Urinary bladder (tissue), 4 donors: ENCODE results near the gene C17orf58. TPM values are rescaled to one million over a fixed set of nuclear protein-coding genes. Genes with fewer than 3 reads are reported as not detected.
"Not testable (repeated sequence)": the region's sequence is repeated elsewhere in the genome, so short reads cannot be mapped to it uniquely, and the experiment has no call there.

ENCODE experiments used
- DNase-seq: peaks from one replicate; pipeline ENCODE4 v3.0.0-alpha.2; 2015; ENCODE audit errors: extremely low spot score
- H3K27ac ChIP-seq: one replicate; pipeline ENCODE4 v1.5.1; 2013; ENCODE audit warnings: low read depth, mild to moderate bottlenecking, moderate library complexity
- H3K36me3 ChIP-seq: one replicate; pipeline ENCODE4 v1.6.1; 2013; ENCODE audit warnings: mild to moderate bottlenecking, moderate library complexity; ENCODE audit not compliant: insufficient read depth
- H3K4me1 ChIP-seq: one replicate; pipeline ENCODE4 v1.6.1; 2013; ENCODE audit warnings: mild to moderate bottlenecking, moderate library complexity; ENCODE audit not compliant: insufficient read depth
- H3K4me3 ChIP-seq: one replicate; pipeline ENCODE4 v1.5.1; 2013; ENCODE audit warnings: low read depth, low read length
- WGBS: extraction: QIAGEN DNeasy Blood & Tissue Kit; methylation state at CpG from one replicate; pipeline ENCODE4 v1.1.7; 2013; 5-methylcytosine and 5-hydroxymethylcytosine counted together
- polyA plus RNA-seq: library from polyadenylated mRNA; stranded (reverse); fragments of 200-250 nt; gene quantifications from one replicate; pipeline ENCODE4 v1.2.3, GENCODE V29; 2013
- total RNA-seq: library from RNA; depleted of rRNA; stranded (reverse); fragments of >200 nt; gene quantifications from one replicate; pipeline ENCODE4 v1.2.3, GENCODE V29; 2014
- donor health status: healthy with polysubstance abuse.
- donor health status: healthy.

Gene C17orf58
- 33.4 TPM for total RNA-seq
- 9.6 TPM for polyA plus RNA-seq

DNA sequence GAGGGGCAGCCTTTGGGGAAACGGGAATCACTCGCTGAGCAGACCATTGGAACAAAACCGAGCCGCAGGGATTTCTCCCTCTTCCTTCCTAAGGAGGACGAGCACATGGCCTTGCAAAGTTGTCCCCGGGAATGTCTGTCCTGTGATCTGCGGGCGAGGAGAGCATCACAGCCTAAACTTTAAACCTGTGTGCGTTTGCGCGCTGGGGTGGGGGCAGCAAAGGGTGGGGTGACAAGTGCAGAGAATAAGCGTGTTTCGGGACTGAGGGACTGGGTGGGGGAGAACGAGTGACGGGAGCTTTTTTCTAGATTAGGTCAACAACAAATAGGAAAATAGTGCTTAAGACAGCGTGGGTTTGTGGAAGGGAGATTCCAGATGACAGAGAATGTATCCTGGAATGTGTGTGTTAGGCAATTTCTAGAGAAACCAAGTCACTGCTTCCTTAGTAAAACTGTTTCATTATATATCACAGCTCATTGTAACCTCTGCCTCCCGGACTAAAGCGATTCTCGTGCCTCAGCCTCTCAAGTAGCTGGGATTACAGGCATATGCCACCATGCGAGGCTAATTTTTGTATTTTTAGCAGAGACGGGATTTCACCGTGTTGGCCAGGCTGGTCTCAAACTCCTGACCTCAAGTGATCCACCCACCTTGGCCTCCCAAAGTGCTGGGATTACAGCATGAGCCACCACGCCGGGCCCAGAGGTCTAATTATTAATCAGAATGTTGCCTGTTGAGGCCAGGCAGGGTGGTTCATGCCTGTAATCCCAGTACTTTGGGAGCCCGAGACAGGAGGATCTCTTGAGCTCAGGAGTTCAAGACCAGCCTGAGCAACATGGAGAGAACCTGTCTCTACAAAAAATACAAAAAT is at the start of gene C17orf58:
TSS of gene C17orf58 (minus strand) at position 169 of the 871 bp plus-strand sequence. CDS start 271 bp downstream, outside the sequence.
- DNase-seq, result not testable (repeated sequence)

DNA sequence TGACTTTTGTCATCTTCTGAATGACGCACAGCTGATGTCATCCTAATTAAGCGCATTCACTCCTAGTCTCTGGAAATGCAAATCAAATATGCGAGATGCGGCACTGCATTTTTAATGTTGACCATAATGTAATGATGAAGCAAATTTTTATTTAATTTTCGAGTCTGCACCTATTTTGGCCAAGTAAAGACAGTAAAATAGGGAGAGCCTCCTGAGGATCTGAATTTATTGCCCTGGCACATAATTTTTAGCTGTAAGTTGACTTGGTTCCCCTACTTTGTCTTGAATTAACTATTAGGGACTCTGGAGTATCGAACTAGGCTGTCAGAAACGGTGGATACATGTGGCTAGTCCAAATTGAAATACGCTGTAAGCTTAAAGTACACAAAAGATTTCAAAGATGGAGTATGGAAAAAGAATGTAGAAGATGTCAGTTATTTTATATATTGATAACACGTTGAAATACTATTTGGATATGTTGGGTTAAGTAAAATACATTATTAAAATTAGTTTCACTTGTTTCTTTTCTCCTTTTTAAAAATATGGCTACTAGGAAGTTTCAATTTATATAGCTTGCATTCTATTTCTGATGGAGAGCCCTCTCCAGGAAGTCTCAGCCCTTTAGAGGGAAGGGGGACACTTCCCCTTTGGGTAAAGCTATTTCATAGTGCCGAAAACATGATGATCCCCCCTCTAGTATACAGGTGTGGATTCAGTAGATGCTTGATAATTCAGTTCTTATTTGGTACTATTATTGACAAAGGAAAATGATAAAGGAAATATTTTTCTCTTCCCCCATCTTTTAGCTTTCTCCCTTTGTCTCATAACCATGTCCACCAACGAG is 40.3 kb upstream of the C17orf58 start:
- no peak overlapping the region for H3K27ac ChIP-seq
- H3K36me3 ChIP-seq, result no peaks in the 10 kb centered on the region
- DNase-seq, result no peak
- no peaks in the 10 kb centered on the region for H3K4me1 ChIP-seq
- H3K4me3 ChIP-seq, result peak overlapping the region; percentile 88
- 13% methylated on average over 11 of the region's 11 CpGs for WGBS

More for the DNA sequence above, at the start of gene C17orf58:
- H3K4me1 ChIP-seq, H3K27ac ChIP-seq, H3K36me3 ChIP-seq: not testable (repeated sequence)
- H3K4me3 ChIP-seq, result peak within 1 kb of the TSS; percentile 58
- 32% methylated on average over 25 of the region's 25 CpGs for WGBS

DNA sequence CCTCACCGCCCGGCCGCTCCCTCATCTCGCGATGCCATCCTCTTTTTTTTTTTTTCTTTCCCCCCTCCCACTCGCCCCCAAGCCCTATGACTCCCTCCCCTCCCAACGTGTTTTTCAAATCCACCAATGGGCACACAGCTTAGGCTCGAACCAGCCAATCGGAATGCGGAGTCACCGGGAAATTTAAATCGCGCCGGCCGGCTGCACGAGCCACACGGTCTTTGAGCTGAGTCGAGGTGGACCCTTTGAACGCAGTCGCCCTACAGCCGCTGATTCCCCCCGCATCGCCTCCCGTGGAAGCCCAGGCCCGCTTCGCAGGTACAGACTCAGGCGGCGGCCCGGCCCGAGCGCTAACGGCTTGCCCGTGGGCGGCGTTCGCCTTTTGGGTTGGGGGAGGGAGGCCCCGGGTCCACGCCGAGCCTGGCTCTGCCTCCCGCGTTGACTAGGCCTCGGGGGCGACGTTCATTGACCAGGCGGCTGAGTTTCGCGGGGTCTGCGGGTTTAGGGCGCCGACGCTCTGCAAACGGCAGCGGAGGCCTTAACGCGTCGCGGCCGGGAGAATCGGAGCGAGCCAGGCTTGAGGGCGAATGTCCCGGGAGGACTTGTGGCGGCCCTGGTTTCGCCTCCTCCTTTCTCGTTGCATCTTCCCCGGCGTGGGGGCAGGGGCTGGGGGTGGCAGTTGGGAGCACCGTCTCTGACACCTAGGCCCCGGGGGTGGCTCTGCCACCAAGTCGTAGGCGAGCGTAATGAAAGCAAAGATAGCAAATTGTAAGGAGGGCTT is 39.4 kb upstream of the C17orf58 start, which contains the start of gene KPNA2:
TSS of gene KPNA2 (plus strand) at position 213 of the 781 bp plus-strand sequence. CDS start 1,398 bp downstream, outside the sequence.
- H3K4me3 ChIP-seq, result peak within 1 kb of the TSS; percentile 88
- no peaks in the 10 kb centered on the region for H3K4me1 ChIP-seq
- H3K36me3 ChIP-seq, result no peaks in the 10 kb centered on the region
- no peak within 1 kb of the TSS for H3K27ac ChIP-seq
- DNase-seq, result peak; percentile 98
- under 1% methylated on average over 72 of the region's 72 CpGs for WGBS

DNA sequence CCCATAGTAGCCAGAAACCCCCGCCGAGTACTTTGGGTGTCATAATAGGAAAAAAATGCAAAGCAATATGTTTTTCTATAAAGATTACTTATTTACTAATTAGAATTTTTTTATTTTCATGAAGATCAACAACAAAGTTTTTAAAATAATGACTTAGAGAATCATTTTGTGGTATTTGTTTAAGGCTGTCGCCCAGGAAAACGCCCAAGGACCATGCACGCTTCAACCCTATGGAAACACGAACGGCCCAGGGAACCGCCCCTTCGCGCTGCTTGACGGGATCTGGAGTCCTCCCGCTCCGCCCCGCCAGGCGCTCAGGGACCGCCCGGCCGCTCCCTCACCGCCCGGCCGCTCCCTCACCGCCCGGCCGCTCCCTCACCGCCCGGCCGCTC is 38.9 kb upstream of the C17orf58 start:
- DNase-seq, result no peak
- H3K27ac ChIP-seq, result no peak overlapping the region

DNA sequence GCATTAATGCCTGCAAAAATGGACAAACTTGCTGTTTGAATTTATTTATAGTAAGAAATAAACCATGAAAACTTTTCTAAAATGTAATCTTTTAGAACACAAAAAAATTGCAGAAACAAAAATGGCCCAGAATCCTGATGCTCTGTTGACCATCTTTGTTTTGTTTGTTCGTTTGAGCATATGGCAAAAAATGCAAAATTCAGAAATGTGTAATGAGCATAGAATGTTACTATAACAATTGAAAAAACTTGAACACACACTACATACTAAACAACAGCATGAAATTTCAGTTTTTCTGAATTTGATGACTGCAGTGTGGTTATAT is 38.1 kb upstream of the C17orf58 start:
- no peak overlapping the region for H3K27ac ChIP-seq
- 51% methylated on average over 1 of the region's 1 CpG for WGBS
- H3K36me3 ChIP-seq, result no peaks in the 10 kb centered on the region
- H3K4me3 ChIP-seq, result no peak overlapping the region
- DNase-seq, result no peak
- H3K4me1 ChIP-seq, result no peaks in the 10 kb centered on the region

More for the DNA sequence above, 38.9 kb upstream of the C17orf58 start:
- H3K4me3 ChIP-seq, result peak overlapping the region; percentile 18
- no peaks in the 10 kb centered on the region for H3K4me1 ChIP-seq
- WGBS, result 2% methylated on average over 22 of the region's 27 CpGs
- no peaks in the 10 kb centered on the region for H3K36me3 ChIP-seq

DNA sequence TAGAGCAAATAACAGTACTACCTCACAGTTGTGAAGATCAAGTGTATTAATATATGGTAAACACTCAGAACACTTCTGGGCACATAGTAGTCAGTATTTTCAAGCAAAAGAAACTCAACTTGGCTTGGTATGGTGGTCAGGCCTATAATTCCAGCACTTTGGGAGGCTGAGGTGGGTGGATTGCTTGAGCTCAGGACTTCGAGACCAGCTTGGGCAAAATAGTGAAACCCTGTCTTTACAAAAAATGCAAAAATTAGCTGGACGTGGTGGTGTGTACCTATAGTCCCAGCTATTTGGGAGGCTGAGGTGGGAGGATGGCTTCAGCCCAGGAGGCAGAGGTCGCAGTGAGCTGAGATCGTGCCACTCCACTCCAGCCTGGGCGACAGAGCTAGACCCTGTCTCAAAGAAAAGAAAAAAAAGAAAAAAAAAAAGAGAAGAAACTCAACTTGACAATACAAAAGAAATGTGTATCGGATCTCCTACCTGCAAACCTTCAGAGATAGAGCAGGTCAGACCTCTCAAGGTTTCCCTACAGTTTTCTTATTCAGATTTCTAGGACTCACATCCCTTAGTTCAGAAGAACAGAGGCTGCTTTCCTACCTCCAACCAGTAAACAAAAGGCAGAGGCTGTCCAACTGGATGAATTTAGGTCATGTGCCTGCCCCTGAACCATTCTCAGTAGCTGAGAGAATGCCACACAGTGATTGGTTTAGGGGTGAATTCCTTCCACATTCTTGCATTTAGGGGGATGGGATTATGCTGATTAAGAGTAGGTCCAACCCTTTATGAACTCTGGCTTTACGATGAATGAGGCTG is 37.6 kb upstream of the C17orf58 start:
- Histone ChIP-seq H3K27ac (no peak overlapping the region), H3K4me1 (no peaks in the 10 kb centered on the region), H3K4me3 (no peak overlapping the region), H3K36me3 (no peaks in the 10 kb centered on the region)
- no peak for DNase-seq
- WGBS, result 79% methylated on average over 7 of the region's 7 CpGs

DNA sequence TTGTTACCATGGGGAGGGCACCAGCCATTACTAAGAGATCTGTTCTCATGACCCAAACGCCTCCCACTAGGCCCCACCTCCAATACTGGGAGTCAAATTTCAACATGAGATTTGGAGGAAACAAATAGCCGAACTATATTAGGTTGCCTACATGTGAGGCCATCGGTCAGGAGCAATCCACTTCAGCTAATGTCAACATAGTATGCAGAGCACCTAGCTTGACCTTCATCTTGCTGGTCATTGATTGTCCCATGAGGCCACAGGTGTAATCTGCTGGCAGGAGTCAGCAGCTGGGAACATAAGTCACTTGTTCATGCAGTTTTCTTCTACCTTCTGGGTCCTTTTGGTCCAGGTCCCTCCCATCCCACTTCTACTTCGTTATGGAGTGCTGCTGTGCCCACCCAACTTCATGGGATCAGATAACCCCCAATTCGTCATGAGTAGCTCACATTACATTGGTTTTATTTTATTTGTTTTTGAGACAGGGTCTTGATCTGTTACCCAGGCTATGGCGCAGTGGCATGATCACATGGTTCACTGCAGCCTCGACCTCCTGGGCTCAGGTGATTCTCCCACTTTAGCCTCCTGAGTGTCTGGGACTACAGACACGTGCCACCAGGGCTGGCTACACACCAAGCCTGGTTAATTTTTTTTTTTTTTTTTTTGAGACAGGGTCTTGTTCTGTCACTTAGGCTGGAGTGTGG is 33.4 kb upstream of the C17orf58 start:
- 66% methylated on average over 8 of the region's 8 CpGs for WGBS
- DNase-seq, result no peak
- Histone ChIP-seq H3K4me3 (no peak overlapping the region), H3K27ac (no peak overlapping the region), H3K36me3 (no peaks in the 10 kb centered on the region), H3K4me1 (no peaks in the 10 kb centered on the region)

DNA sequence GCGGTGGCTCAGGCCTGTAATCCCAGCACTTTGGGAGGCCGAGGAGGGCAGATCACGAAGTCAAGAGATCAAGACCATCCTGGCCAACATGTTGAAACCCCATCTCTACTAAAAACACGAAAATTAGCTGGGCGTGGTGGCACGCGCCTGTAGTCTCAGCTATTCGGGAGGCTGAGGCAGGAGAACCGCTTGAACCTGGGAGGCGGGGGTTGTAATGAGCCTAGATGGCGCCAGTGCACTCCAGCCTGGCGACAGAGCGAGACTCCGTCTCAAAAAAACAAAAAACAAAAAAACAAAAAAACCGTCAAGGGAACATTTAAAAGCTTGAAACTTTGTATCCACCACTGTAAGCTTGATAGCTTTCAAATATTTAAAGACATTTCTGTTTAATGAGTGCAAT is 26.3 kb upstream of the C17orf58 start:
- not testable (repeated sequence) for H3K4me1 ChIP-seq, H3K4me3 ChIP-seq, H3K27ac ChIP-seq, H3K36me3 ChIP-seq, DNase-seq
- 95% methylated on average over 15 of the region's 15 CpGs for WGBS

DNA sequence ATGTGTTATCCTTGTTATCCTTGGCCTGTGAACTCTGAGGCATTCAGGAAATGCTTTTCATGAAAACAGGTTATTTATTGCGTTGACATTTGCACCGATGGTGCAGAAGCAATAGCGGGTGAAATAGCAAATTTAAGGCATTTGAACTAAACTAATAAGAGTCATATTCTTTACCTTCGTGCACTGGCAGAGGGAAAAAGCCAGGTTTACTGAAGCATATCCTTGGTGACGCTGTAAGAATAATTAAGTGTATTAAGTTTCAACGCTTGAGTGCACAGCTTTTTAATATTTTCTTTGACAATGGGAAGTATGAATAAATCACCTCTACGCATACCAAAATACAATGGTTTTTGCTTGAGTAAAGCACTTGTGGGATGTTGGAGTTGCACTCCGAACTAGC is 25.7 kb upstream of the C17orf58 start:
- WGBS, result 95% methylated on average over 8 of the region's 8 CpGs
- no peak for DNase-seq
- Histone ChIP-seq H3K36me3 (no peaks in the 10 kb centered on the region), H3K27ac (no peak overlapping the region), H3K4me1 (no peaks in the 10 kb centered on the region), H3K4me3 (no peak overlapping the region)

DNA sequence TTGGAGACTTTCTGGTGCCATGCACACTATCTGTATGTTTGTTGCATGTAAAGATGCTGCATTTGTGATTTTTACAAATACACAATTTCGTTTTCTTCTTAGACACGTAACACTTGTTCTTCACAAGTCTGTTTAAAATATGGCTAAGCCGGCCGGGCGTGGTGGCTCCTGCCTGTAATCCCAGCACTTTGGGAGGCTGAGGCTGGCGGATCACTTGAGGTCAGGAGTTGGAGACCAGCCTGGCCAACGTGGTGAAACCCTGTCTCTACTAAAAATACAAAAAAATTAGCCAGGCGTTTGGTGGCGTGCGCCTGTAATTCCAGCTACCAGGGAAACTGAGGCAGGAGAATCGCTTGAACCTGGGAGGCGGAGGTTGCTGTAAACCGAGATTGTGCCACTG is 24.5 kb upstream of the C17orf58 start:
- WGBS, result 65% methylated on average over 13 of the region's 13 CpGs
- H3K36me3 ChIP-seq, DNase-seq, H3K4me3 ChIP-seq, H3K27ac ChIP-seq, H3K4me1 ChIP-seq: not testable (repeated sequence)

DNA sequence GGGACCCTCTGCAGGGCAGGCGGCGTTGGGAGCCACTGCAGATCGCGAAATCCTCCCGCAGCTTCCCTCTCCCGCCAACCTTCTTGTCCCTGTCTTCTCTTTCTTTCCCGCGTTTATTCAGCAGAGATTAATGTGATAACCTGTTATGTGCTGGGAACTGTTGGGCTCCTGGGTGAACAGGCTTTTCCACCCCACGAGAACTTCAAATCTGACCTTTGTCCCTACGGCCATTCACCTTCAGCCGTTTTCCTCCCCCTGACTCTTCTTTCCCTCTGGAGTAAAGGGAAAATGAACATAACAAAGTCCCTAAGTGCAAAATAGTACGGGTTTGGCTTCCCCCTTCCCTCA is 24.1 kb upstream of the C17orf58 start:
- H3K4me3 ChIP-seq, result peak overlapping the region; percentile 44
- no peak for DNase-seq
- WGBS, result 1% methylated on average over 12 of the region's 12 CpGs
- H3K36me3 ChIP-seq, result no peaks in the 10 kb centered on the region
- H3K27ac ChIP-seq, result peak overlapping the region; percentile 76
- no peaks in the 10 kb centered on the region for H3K4me1 ChIP-seq

DNA sequence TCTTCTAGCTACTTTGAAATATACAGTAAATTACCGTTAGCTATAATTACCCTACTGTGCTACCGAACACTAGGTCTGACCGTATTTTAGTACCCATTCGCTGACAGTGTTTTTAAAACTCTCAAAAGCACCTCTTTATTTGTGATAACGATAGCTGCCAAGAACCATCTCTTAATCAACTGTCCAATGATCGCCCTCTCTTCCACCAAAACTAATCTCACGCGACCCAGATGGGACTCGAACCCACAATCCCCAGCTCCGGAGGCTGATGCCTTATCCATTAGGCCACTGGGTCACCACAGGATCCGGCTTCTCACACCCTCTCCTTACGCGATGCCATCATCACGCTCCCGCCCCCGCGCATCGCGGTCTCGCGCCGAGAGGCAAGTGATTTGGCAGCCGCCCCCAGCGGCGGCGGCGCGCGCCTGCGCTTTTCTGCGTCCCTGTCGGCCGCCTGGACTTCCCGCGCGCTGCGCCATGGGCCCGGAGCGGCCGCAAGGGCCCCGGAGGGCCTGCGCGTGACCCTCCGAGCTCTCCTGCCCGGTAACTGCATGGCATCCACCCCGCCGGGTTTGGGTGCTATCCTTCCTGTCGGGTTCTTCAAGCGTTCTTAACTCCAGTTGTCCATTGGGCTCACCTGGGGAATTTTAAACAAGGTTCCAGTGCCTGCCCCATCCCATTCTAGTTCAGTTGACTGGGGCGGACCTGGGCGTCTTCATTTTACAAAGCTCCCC is 23.6 kb upstream of the C17orf58 start:
- Histone ChIP-seq H3K36me3 (no peaks in the 10 kb centered on the region), H3K4me1 (no peaks in the 10 kb centered on the region), H3K27ac (peak overlapping the region; percentile 76), H3K4me3 (peak overlapping the region; percentile 44)
- under 1% methylated on average over 51 of the region's 51 CpGs for WGBS
- DNase-seq, result peak; percentile 91
